Vagina (tissue), 2 donors: Measurements from ENCODE around the gene FAM216B.

Experiments used
- POLR2A ChIP-seq, 2 donors: fragments of 450-650 bp; IDR thresholded peaks; one replicate each; pipeline ENCODE4 v1.6.1; 2017; ENCODE audit warnings: antibody characterized with exemption in 2 of 2, mild to moderate bottlenecking in 2 of 2, moderate library complexity in 2 of 2
- TF ChIP-seq, protein P1 (sequence below), 3 experiments: fragments of 450-650 bp in 2 of 3; fragments of 200-600 bp in 1 of 3; sonication (generic) in 1 of 3; IDR thresholded peaks; one replicate each; pipeline ENCODE4 v1.5.1; 2017 to 2019; ENCODE audit warnings: antibody characterized with exemption in 3 of 3, mild to moderate bottlenecking in 2 of 3, moderate library complexity in 2 of 3

DNA sequence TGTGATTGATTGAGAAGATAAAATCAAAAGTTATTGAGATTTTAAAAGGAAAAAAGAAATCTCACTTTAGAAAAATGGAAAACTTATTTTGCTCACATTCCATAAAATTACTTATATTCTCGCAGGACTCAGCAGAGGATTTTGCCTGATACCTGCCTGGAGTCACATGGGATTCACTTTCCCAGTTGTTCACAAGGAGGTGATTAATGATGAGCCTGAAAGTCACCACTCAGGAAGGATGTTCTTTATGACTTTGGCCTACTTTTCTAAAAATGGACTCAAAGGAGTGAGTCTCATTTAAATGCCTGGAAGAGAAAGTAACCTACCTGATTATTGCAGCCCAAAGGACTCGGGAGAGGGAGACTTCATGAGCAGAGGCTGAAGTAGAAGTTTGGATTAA, 34.5 kb upstream of the FAM216B start:
- TF ChIP-seq, protein P1, sequence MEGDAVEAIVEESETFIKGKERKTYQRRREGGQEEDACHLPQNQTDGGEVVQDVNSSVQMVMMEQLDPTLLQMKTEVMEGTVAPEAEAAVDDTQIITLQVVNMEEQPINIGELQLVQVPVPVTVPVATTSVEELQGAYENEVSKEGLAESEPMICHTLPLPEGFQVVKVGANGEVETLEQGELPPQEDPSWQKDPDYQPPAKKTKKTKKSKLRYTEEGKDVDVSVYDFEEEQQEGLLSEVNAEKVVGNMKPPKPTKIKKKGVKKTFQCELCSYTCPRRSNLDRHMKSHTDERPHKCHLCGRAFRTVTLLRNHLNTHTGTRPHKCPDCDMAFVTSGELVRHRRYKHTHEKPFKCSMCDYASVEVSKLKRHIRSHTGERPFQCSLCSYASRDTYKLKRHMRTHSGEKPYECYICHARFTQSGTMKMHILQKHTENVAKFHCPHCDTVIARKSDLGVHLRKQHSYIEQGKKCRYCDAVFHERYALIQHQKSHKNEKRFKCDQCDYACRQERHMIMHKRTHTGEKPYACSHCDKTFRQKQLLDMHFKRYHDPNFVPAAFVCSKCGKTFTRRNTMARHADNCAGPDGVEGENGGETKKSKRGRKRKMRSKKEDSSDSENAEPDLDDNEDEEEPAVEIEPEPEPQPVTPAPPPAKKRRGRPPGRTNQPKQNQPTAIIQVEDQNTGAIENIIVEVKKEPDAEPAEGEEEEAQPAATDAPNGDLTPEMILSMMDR (IDR thresholded peaks at IDR 0.05) = no peak
- TF ChIP-seq POLR2A (IDR thresholded peaks at IDR 0.05) = no peak
